GM19397 (cell line): ENCODE measurements around the gene DGKQ.
"Not testable (repeated sequence)": the region's sequence is repeated elsewhere in the genome, so short reads cannot be mapped to it uniquely, and the experiment has no call there.

ENCODE experiments used
- ATAC-seq: cut with Tn5 transposase; IDR thresholded peaks from one replicate; pipeline ENCODE4 v1.9.1; 2021; ENCODE audit warnings: mild to moderate bottlenecking, moderate library complexity; ENCODE audit not compliant: unreplicated experiment

DGKQ gene

DNA sequence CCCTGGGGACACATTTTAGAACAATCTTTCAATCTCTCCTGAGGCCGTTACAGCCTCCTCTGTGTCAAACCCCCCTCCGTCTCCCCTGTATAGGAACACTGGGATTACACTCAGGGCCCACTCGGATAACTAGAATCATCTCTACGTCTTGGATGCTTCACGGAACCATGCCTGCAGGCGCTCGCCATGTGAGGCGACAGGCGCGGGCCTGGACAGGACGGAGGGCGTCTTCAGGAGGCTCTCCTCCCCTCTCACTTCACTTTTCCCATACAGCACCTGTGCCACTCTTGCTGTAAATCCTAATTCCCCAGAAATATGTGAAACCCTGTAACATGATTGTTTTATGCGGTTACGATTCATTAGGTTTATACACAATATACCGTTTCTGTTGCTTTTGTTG, 9.4 kb upstream of the DGKQ start:
- ATAC-seq = no peak

DNA sequence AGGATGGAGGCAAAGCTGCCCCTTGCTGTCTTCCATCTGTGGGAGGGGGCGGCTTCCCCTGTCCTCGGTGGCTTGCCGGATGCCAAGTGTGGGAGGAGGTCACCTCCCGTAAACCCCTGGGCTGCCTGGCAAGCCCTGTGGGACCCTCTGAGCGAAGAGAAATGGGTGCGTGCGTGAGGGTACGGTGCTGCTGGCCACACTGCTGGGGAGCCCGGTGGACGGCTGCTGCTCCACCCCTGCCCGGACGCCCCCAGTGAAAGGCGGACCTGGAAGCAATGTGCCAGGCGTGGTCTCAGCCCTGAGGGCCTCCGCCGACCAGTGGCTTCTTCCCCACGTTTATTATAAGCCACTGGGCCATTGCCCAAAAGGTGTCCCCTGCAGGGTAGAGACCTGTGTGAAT, 8.9 kb upstream of the DGKQ start:
- no peak for ATAC-seq

DNA sequence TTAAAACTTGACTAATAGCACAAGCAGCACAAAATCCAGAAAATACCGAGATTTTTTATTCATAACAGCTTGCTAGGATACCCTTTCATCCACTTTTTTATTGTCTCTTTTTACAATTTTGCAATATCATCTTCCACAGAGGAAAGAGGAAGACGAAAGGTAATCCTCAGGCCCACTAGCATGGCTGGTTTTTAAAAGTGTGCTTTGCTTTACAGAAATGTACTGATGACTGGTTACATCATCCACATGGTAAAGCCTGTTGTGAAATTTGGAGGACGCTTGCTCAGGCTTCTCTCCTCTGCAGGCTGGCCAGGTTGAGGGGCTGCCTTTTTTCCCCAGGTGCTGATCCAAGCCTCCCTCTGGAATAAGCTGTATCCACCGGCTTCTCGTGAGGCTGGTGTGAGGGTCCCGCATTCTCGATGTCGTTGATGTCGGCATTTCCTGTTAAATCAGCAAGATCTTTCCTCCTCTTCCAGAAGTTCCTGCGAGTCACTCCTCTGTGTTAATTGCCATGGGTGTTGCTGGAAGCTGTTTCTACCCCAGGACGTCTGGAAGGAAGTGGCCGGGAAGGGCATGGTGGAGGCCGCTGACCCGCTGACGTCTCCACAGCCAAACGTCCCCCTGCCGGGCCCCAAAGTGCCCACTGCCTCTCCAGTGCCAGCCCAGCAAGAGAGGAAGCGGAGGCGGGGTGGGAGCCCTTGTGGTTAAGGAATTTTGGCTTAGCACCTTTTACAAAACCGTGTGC, 5.8 kb upstream of the DGKQ start:
- no peak for ATAC-seq

DNA sequence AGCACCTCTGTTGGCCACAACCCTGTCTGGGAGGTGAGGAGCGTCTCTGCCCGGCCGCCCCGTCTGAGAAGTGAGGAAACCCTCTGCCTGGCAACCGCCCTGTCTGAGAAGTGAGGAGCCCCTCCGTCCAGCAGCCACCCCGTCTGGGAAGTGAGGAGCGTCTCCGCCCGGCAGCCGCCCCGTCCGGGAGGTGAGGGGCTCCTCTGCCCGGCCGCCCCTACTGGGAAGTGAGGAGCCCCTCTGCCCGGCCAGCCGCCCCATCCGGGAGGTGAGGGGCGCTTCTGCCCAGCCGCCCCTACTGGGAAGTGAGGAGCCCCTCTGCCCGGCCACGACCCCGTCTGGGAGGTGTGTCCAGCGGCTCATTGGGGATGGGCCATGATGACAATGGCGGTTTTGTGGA, 2.6 kb upstream of the DGKQ start:
- not testable (repeated sequence) for ATAC-seq

DNA sequence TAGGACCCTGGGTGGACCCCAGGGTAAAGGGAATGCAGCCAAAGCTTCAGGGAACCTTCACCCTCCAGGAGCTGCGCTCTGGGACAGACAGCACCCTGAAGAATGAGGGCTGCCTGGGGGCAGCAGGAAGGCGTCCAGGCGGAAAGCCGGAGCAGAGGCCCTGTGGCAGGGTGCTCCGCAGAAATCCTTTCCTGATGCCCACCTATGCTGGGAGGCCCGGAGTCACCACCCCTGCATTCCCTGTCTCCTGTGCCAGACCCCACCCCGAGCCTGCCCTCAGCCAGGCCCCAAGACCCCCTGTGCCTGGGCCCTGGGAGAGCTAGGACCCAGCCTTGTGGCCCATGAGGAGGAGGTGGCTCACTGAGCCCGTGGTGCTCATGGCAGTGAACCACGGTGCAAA, 1.3 kb upstream of the DGKQ start:
- ATAC-seq = no peak

DNA sequence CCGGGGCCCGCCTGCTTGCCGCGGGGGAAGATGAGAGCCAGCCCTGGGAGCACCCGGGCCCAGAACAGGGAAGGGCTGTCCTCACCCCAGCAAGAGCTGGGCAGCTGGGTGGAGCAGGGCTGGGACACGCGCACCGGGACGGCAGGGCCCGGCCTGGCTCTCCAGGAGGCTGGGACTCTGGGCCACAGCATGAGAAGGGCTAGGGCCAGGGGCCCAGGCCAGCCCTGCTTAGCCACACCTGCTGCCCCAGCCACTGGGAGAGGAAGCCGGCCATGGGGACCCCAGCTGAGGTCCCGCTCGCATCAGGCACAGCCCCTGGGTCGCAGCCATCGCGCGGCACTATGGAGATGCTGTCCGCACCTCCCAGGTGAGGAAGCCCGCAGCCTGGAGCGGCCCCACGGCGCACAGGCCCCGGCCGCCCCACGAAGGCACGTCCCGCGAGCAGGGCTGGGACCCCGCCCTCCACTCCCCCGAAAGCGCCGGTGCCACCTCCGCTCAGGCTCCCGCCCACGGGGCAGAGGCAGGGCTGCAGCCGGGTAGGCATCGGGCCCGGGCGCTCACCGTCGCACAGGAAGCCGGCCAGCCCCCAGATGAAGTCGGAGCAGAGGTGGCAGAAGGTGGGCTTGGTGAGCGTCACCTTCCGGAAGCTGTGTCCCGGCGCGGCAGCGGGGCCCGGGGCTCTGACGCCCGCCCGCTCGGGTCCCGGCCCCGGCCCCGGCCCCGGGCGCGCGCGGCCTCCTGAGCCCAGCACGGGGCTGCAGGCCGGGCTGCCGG, 531 bp downstream of the DGKQ start:
- ATAC-seq = peak; percentile 38

DNA sequence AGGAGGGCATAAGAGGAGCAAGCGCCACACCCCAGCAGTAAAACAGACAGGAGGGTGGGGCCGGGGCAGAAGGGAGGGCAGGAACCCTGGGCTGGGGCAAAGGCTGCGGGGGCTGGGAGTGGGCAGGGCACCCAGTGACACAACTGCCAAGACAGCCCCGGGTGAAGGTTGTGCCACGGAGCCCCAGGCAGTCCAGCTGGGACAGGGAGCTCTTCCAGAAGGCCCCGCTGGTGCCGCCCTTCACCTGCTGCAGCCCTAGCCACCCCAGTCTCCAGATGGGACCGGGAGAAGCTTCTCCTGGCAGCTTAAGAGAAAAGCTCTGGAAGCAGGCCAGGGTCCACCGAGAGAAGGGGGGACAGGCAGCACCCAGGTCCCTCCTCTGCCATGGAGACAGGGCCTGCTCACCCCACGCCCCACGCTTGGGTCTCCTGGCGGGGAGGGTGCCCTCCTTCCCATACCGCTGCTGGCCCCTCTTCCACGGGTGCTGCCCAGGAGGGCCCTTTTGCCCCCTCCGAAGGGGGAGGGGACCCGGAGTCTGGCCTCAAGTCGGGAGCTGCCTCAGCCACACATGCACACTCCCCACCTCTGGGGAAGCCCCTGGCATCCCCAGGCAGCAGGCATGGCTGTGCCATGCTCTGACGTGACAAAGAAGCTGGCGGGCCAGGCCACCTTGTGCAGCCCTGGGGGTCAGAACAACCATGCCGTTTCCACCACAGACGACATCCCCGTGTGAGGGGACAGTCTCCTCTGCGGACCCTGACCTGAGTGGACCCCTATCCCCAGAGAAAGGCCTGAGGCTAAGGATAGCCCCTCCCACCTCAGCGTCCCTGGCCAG, 1.5 kb downstream of the DGKQ start:
- no peak for ATAC-seq

DNA sequence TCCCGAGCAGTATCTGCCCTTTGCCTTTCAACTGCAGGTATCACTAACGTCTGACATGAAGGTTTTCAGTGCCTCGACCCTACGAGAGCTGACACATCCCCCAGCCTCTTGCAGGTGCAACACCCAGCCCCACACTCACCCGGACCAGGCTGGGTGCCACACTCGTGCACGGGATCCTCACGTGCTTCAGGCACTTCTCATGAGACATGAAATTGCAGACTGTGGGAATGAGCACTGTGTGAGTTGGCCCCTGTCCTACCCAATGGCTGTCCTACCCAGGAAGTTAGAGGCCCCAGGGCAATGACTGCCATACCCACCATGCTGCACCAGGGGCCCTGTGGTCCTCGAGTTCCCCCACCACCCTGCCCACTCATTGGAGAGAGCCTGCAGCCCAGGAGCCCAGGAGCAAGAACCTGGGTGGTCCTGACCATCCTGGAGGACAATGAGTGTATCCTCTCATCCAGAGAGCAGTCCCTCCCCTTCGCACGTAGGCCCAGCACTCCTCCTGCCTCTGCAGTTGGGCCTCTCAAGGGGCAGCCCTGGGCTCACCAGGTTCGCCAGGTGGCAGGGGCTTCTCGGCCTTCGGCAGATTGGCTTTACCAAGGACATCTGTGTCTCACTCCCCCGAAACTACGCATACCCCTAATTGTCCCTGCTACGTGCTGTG, 2.4 kb downstream of the DGKQ start:
- ATAC-seq = no peak

DNA sequence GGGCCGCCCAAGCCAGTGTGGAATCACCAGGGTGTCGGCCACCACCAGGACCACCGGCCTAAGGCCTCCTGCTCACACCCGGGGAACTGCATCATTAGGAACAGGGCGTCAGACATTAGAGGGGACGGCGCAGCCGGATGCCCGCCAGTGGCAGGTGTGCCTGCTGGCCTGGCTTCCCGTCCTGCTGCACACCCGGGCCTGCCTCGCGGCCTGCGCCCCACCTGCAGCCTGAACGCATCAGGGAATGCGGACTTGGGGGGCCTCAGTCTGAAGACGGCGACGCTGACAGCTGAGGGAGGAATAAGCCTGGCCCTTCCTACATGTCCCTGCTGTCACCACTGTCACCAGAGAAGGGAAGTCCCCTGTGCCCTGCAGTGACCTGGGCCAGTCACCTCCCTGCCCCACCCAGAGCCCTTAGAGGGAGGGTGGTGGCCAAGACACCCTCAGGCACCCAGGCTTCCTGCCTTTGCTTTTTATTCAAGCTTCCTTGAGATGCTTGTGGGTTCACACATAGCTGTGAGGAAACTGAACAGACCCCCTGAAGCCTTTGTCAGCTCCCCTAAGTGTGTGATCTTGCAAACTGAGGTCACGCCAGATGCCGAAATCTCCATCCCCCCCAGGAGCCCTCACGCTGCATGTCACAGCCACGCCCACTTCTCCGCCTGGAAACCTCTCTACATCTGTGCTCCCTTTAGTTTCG, 3.2 kb downstream of the DGKQ start:
- no peak for ATAC-seq

DNA sequence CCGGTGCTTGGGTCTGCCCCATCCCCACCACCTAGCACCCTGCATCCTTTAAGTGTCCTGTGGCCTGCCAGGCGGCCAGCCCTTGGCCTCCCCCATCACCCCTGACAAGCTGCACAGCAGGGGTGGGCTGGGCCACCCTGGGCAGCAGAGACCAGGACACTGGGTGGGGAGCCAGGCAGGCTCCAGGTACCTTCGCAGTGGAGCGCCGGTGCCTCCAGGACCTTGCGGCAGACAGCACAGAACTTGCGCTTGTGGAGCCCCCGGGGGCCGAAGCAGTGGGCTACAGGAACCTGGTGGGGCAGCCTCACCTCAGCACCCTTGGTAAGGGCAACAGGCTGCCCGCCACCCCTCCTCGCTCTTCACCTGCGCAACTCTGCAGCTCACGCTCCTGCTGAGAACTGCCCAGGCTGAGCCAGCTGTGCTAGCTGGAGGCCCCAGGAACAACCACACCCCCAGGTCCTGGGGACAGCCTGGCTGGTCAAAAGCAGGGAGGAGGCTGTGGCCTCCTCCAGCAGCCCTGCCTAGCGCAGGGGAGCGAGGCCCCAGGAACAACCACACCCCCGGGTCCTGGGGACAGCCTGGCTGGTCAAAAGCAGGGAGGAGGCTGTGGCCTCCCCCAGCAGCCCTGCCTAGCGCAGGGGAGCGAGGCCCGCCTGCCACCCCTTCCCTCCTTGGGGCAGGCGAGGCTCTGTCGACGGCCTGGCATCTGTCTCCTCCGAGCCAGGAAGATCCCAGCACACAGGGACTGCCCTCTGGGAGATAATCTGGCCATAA, 4.6 kb downstream of the DGKQ start:
- no peak for ATAC-seq

DNA sequence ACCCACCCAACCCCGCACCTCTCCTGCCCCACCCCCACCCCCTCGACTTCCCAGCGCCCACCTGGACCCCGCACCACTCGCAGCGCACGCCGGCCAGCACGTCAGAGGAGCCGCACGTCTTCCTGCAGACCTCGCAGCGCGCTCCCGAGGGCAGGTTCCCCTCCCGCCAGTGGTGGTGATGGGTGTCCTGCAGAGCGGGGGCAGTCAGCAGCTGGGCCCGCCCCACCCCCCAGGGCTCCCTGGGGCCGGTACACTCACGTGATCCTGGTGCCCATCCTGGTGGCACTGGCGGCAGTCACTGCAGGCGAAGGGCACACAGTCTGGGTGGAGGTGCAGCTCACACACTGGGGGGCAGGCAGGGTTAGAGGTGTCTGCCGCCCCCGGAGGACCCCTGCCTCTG, 5.1 kb downstream of the DGKQ start:
- ATAC-seq = no peak

DNA sequence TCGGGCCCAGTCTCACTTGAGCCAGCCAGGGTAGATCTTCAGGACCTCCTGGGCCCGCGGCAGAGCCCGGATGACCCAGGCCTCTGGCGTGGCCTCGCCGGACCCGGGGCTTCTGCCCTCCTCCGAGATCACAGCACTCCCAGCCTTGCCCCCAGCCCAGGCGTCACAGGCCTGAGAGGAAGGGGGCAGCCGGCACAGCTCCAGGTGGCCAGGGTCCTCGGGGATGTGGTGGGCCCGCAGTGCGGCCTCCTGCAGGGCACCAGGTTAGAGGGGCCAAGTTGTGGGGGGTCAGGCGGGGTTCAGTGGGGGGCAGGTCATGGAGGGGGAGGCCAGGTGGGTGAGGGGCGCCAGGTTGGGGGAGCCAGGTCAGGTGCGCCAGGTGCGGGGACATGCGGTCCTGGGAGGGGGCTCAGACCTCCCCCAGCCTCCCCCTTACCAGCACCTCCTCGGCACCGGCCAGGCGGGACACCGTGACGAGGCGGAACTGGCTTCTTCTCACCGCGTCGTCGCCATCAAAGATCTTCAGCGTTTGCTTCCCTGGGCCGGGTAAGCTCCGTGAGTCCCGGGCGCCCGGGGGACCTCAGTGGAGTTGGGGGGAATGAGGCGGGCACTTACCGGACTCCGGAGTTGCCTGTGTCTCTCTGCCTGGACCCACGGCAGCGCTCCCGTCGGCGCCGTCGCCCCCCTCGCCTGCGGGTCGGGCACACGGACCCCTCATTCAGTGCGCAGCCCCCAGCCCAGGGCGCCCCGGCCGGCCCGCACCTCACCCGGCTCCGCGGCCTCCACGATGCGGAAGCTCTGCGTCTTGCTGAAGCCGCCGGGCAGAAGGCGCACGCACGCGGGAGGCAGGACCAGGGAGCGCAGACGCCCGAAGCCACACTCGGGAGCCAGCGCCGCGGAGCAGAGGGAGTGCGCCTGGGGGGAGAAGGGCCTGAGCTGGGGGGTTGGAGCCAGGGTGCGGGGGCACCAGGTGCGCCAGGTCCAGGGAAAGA, 6.0 kb downstream of the DGKQ start:
- ATAC-seq = no peak

DNA sequence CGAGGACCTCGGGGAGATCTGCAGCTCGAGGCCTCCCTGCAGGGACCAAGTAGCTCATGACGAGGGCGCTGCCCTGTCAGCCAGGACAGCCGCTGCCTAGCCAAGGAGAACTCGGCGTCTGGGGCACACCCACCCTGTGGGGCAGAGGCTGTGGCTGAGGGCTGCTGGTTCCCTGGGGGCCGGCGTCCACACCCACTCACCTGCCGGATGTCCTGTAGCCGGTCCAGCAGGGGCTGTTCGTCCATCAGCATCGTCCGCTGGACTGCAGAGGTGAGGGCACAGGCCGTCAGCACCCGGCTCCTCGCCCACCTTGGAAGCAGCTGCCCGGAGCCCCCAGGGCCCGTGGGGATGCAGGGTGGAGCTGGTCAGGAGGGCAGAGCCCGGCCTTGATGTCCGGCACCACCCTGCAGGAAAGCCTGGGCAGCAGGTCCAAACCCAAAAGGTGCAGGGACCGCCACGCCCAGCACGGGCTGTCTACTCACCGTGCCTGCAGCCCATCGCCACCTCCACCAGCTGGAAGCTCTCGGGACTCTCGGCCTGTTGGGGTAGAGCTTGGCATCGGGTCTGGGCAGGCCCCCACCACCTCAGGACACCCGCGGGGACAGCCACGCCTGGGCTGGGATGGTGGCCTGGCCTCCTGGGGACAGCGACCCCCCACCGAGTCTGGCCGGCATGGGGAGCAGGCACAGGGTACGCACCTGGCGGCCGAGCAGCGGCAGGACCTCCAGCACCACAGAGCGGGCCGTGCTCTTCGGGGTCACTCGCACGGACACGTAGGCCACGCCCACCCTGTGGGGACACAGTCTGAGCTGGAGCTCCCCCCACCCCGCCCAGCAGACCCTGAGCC, 6.9 kb downstream of the DGKQ start:
- no peak for ATAC-seq

DNA sequence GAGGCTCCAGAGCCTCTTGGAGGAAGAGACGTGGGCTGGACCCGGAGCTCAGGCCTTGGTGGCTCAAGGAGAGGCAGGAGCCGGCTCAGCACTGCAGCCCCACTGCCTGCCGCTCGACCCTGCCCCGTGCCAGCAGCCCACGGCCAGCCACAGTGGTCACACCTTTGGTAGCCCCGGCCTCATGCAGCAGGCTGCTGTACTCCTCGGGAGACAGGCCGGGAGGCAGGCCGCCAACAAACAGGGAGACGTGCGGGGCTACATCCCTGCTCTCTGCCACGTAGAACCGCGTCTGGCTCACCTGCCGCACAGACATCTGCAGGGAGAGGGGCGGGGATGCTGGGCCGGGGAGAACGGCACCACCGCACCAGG, 7.6 kb downstream of the DGKQ start:
- ATAC-seq = no peak

DNA sequence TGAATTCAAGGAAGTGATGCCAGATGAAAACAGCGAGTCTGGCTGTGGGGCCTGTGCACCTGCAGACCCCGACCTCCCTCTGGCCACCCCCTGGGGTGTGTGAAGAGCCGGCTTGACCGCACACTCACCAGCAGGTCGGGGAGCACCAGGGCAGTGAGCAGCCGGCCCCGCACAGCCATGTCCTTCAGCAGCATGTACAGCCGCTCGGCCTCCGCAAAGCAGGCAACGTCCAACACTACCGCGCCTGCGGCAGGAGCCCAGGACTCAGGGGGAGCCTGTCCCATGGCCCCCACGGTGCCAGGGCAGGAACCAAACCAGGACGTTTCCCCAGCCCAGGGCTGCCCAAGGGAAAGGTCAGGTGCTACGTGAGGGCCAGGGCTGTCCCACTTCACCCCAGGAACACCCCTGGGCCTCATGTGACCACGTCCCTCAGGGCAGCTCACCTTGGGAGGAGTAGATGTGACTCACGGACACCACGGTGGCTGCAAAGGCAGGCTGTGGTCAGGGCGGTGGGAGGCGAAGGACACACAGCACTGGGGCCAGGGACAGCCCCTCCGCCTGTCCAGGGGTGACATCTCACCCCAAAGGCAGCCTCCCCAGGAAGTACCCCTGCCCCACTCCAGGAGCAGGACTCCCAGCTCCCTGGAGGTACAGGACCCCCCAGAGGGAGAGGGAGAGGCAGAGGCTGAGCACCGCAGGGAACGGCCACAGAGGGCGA, 8.2 kb downstream of the DGKQ start:
- ATAC-seq = no peak

DNA sequence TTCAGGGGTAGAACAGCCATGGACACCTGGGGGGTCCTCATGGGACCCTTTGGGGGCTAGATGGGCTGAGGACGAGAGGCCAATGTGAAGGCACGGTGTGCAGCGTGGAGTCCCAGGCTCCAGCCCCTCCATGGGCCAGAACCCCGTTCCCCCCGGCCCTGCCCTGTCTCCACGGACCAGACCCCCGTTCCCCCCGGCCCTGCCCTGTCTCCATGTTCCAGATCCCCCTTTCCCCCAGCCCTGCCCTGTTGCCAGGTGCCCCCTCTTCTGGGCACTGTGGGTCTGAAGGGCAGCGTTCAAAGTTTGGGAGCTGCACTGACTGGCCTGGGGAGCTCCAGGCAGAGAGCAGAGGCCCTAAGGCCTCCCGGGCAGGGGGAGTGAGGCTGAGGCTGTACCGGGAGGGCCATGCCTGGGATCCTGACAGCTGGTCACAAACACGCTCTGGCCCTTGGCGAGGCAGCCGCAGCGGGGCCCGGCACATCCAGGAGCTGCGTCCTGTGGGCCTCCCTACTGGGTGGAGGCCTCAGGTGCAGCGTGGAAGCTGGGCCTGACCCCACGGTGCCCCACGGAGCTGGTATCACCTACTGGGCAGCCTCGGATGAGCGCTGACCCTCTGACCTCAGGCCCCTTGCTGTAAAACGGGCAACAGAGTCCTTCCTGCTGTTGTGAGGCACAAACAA, 8.9 kb downstream of the DGKQ start:
- ATAC-seq = no peak
